ENCODE results near the gene KDM2B.

The KDM2B gene

DNA sequence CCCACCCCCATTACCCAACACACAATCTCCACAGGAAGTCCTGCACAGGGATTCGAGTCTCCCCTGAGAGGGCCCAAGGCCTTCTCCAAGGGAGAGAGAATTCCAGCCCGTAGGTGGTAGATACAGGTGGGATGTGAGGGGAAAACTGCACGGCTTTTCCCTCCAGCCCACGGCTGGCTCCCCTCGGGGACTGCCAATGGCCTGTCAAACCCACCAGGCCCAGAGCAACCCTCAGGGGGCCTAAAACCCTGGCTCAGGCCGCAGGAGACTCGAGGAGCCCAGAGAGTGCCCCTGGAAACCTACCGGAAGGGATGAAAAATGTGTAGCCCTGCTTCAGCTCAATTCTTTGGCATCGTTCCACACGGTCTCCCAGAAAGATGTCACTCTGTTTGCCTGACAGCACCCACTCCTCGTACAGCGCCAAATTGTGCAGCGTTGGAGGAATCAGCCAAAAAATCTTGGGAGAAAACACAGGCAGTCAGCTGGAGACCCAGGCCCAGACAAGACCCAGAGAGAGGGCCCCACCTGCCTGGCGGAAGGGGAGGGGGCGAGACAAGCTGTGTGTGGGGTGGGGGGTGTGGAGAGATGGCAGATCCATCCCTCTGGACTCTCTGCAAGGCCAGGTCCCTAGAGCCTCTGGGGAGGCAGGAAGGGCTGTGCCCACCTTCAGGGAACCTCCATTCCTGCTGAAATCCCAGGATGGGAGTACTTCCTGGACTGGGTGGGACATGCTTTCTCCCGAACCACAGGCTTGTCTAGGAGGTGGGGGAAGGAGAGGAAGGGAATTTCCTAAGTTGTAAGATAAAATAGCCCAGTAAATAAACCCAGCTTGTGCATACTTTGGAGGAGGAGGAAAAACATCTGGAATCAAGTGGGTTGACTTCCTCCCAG lies 48.1 kb downstream of the KDM2B start:
- H3F3A ChIP-seq (ENCODE audit: insufficient read depth, low read length): peaks cover 11% of the 10 kb centered on the region; the same call in 1 of the 2 replicates
- no peak overlapping the region for H3K4me2 ChIP-seq (ENCODE audit: low read depth, low read length)
- no peaks in the 10 kb centered on the region for H3K36me3 ChIP-seq (replicated peaks; ENCODE audit: insufficient read depth, low read length)
- H3K9me2 ChIP-seq (replicated peaks; ENCODE audit: insufficient read depth, low read length): no peaks in the 10 kb centered on the region
- H2AFZ ChIP-seq (ENCODE audit: low read length): no peak overlapping the region
- H3K79me2 ChIP-seq (ENCODE audit: low read length): peaks cover 11% of the 10 kb centered on the region; the same call in 1 of the 2 replicates
- H3K9me3 ChIP-seq (replicated peaks; ENCODE audit: insufficient read depth, low read length): no peaks in the 10 kb centered on the region
- H3K27ac ChIP-seq (ENCODE audit: low read length): no peak overlapping the region
- H3K27me3 ChIP-seq (replicated peaks; ENCODE audit: insufficient read depth, low read length): no peaks in the 10 kb centered on the region
- H4K20me1 ChIP-seq (ENCODE audit: insufficient read depth, low read length): no peaks in the 10 kb centered on the region
- H3K9ac ChIP-seq (ENCODE audit: low read length): no peak overlapping the region
- no peak overlapping the region for H3K4me3 ChIP-seq (ENCODE audit: low read length)
- DNase-seq: no peak
- 0 out of 2 replicates have a peak, but pooled peaks cover 6% of the 10 kb centered on the region for H3K4me1 ChIP-seq (ENCODE audit: low read length)
- TF ChIP-seq, protein P1, sequence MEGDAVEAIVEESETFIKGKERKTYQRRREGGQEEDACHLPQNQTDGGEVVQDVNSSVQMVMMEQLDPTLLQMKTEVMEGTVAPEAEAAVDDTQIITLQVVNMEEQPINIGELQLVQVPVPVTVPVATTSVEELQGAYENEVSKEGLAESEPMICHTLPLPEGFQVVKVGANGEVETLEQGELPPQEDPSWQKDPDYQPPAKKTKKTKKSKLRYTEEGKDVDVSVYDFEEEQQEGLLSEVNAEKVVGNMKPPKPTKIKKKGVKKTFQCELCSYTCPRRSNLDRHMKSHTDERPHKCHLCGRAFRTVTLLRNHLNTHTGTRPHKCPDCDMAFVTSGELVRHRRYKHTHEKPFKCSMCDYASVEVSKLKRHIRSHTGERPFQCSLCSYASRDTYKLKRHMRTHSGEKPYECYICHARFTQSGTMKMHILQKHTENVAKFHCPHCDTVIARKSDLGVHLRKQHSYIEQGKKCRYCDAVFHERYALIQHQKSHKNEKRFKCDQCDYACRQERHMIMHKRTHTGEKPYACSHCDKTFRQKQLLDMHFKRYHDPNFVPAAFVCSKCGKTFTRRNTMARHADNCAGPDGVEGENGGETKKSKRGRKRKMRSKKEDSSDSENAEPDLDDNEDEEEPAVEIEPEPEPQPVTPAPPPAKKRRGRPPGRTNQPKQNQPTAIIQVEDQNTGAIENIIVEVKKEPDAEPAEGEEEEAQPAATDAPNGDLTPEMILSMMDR (IDR thresholded peaks at IDR 0.05; ENCODE audit: low read length): no peak
- TF ChIP-seq EZH2phosphoT487 (IDR thresholded peaks at IDR 0.05; ENCODE audit: low read length) (no peak), EZH2 (optimal IDR thresholded peaks at IDR 0.05; ENCODE audit: low read depth, low read length) (no peak)

GRCh38 chr12:121531356-121531750 lies 49.5 kb downstream of the KDM2B start:
- no peak overlapping the region for H3K4me3 ChIP-seq (ENCODE audit: low read length)
- 0 out of 2 replicates have a peak, but pooled peaks cover 6% of the 10 kb centered on the region for H3K4me1 ChIP-seq (ENCODE audit: low read length)
- H3K36me3 ChIP-seq (replicated peaks; ENCODE audit: insufficient read depth, low read length): no peaks in the 10 kb centered on the region
- no peak overlapping the region for H3K9ac ChIP-seq (ENCODE audit: low read length)
- H3K9me2 ChIP-seq (replicated peaks; ENCODE audit: insufficient read depth, low read length): no peaks in the 10 kb centered on the region
- H2AFZ ChIP-seq (ENCODE audit: low read length): no peak overlapping the region
- H3K4me2 ChIP-seq (ENCODE audit: low read depth, low read length): no peak overlapping the region
- TF ChIP-seq EZH2 (optimal IDR thresholded peaks at IDR 0.05; ENCODE audit: low read depth, low read length): no peak
- no peak overlapping the region for H3K27ac ChIP-seq (ENCODE audit: low read length)
- H3K27me3 ChIP-seq (replicated peaks; ENCODE audit: insufficient read depth, low read length): no peaks in the 10 kb centered on the region
- peaks cover 1% of the 10 kb centered on the region; the same call in 1 of the 2 replicates for H3F3A ChIP-seq (ENCODE audit: insufficient read depth, low read length)
- H3K79me2 ChIP-seq (ENCODE audit: low read length): peaks cover 11% of the 10 kb centered on the region; the same call in 1 of the 2 replicates
- no peaks in the 10 kb centered on the region for H4K20me1 ChIP-seq (ENCODE audit: insufficient read depth, low read length)
- H3K9me3 ChIP-seq (replicated peaks; ENCODE audit: insufficient read depth, low read length): no peaks in the 10 kb centered on the region
- DNase-seq: no peak

- Histone ChIP-seq H3K9me3 (replicated peaks; ENCODE audit: insufficient read depth, low read length) (no peaks in the 10 kb centered on the region), H3K9ac (ENCODE audit: low read length) (no peak overlapping the region), H3K27ac (ENCODE audit: low read length) (no peak overlapping the region), H3K9me2 (replicated peaks; ENCODE audit: insufficient read depth, low read length) (no peaks in the 10 kb centered on the region), H3K79me2 (ENCODE audit: low read length) (peaks cover 8% of the 10 kb centered on the region; the same call in 1 of the 2 replicates), H3K36me3 (replicated peaks; ENCODE audit: insufficient read depth, low read length) (no peaks in the 10 kb centered on the region), H3F3A (ENCODE audit: insufficient read depth, low read length) (no peaks in the 10 kb centered on the region), H3K4me1 (ENCODE audit: low read length) (0 out of 2 replicates have a peak, but pooled peaks cover 5% of the 10 kb centered on the region), H2AFZ (ENCODE audit: low read length) (no peak overlapping the region), H4K20me1 (ENCODE audit: insufficient read depth, low read length) (no peaks in the 10 kb centered on the region), H3K4me3 (ENCODE audit: low read length) (no peak overlapping the region), H3K4me2 (ENCODE audit: low read depth, low read length) (no peak overlapping the region), H3K27me3 (replicated peaks; ENCODE audit: insufficient read depth, low read length) (no peaks in the 10 kb centered on the region)
- DNase-seq: no peak
- TF ChIP-seq EZH2phosphoT487 (IDR thresholded peaks at IDR 0.05; ENCODE audit: low read length): no peak
- TF ChIP-seq EZH2 (optimal IDR thresholded peaks at IDR 0.05; ENCODE audit: low read depth, low read length): no peak
- TF ChIP-seq, protein P1 (IDR thresholded peaks at IDR 0.05; ENCODE audit: low read length): no peak
Observed at GRCh38 chr12:121530600-121531355, 50.0 kb downstream of the KDM2B start.

Measured in MM.1S (cell line).